AG09319 (cell line): ENCODE results near the gene ZNF2.

Experiments
- DNase-seq: peaks from one replicate; pipeline ENCODE4 v3.0.0-alpha.2; 2010; ENCODE audit warnings: low read depth; ENCODE audit errors: extremely low read depth
- TF ChIP-seq, protein P1 (sequence below): IDR thresholded peaks from 2 replicates; pipeline ENCODE4 v1.5.1; 2011; ENCODE audit warnings: low read depth, mild to moderate bottlenecking, inconsistent platforms, low read length, moderate library complexity

ZNF2 gene

DNA sequence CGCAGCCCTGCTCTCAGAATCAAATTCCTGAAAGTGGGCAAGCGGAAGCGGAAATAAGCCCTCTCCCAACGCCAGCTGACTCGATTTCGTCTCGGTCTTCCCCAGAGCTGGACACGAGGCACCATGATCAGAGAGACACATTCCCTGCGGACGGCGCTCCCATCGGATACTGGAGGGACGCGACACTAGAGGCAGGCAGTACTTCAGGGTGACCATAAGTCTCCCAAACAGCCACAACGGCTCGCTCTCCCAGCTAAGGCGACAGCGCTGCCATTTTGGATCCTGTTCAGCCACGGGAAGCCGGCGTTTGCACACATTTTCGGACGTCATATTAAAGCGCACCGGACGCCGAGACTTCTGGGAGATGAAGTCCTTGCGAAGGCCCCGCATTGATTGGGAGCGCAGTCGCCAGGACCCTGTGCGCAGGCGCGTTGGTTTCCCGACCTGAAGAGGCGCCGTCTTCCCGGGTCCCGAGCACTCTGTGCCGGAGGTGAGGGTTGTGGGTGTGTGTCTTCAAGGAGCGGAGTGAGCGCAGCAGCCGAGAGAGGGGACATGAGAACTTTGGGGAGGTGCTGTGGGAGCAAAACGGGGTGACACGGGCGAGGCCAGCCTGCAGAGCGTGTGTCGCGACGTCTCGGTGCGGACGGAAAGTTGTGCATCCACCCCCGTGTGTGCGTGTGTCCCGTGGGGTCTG, at the start of gene ZNF2:
TSS of gene ZNF2 (plus strand) at position 439 of the 694 bp plus-strand sequence. CDS start 10,418 bp downstream, outside the sequence.
- TF ChIP-seq, protein P1, sequence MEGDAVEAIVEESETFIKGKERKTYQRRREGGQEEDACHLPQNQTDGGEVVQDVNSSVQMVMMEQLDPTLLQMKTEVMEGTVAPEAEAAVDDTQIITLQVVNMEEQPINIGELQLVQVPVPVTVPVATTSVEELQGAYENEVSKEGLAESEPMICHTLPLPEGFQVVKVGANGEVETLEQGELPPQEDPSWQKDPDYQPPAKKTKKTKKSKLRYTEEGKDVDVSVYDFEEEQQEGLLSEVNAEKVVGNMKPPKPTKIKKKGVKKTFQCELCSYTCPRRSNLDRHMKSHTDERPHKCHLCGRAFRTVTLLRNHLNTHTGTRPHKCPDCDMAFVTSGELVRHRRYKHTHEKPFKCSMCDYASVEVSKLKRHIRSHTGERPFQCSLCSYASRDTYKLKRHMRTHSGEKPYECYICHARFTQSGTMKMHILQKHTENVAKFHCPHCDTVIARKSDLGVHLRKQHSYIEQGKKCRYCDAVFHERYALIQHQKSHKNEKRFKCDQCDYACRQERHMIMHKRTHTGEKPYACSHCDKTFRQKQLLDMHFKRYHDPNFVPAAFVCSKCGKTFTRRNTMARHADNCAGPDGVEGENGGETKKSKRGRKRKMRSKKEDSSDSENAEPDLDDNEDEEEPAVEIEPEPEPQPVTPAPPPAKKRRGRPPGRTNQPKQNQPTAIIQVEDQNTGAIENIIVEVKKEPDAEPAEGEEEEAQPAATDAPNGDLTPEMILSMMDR: no peak; the same call in 1 of the 2 replicates
- peak; percentile 93 for DNase-seq

DNA sequence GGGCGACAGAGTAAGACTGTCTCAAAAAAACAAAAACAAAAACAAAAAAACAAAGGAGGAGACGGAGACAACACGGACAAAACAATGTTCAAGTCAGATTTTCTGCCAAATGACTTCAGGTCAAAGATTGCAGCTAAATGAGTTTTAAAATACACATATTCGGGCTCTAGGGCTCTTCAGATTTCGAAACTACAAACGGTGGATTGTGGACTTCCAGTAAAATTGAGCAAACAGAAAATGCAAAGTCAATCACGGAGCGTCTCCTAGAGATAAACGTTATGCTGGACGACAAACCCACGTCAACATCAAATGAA, 44.6 kb upstream of the ZNF2 start:
- no peak for DNase-seq
- TF ChIP-seq, protein P1: no peak

DNA sequence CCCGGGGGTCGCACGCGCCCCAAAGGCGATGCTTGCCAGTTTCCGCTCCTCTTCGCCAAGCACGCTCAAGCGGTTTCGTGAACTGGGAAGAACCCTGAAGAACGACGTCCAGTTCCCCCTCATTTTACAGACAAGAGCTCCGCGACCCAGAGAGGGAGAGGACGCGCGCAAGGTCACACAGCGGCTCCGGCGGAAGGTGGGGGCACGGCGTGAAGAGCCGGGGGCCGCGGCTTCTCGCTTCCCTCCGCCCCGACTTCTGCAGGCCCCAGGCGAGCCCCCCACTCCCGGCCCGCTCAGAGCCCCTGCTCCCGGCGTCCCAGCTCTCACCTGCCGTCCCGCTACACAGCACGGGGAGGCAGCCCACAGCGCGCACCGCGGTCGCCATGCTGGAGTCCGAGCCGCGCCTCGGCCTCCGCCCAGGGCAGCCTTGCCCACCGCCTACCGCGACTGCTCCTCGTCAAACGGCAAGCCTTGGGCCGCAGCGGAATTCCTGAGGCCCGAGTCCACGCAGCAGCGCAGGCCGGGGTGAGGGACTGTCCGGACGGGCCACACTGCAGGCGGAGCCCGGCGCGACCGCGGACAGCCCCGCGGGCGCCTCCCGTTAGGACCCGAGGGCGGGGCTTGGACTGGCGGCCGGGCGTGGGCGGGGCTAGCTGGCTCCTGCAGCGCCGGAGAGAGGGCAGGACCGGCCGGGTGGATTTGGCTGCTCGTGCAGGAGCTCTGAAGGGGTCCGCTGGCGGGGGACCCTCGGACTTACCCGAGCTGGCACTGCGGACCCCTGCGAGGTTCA, 44.0 kb upstream of the ZNF2 start, which contains the start of gene MRPS5:
TSS of gene MRPS5 (minus strand) at position 402 of the 790 bp plus-strand sequence. CDS start at position 385, 17 bp downstream.
- peak; percentile 23 for DNase-seq
- TF ChIP-seq, protein P1: no peak

DNA sequence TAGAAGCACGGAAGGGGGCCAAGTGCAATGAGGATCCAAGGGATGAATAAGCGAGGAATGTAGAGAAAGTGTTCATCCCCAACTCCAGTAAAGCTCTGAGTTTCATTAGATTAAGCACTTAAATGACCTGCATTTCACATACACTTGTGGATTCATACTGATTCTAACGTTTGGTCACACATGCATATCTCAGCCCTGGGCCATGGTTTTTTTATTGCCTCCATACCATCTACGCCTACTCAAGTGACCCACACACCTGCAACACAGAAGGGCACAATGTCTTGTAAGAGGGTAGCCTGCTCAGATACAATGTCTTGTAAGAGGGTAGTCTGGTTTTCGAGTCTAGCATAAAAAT, 43.4 kb upstream of the ZNF2 start:
- TF ChIP-seq, protein P1: no peak
- no peak for DNase-seq

DNA sequence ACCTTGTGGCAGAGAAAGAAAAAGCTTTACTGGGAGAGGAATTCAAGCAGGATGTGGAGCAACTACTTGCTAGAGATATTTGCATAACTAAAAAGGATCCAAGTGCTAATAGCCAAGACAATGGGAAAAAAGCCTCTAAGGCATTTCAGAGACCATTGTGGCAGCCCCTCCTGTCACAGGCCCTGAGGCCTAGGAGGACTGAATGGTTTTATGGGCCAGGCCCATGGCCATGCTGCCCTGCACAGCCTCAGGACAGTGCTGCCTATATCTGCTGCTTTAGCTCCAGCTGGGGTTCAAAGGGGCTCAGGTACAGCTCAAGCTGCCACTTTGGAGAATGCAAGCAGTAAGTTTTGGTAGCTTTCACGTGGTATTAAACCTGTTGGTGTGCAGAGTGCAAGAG, 26.9 kb upstream of the ZNF2 start:
- TF ChIP-seq, protein P1: no peak
- no peak for DNase-seq

DNA sequence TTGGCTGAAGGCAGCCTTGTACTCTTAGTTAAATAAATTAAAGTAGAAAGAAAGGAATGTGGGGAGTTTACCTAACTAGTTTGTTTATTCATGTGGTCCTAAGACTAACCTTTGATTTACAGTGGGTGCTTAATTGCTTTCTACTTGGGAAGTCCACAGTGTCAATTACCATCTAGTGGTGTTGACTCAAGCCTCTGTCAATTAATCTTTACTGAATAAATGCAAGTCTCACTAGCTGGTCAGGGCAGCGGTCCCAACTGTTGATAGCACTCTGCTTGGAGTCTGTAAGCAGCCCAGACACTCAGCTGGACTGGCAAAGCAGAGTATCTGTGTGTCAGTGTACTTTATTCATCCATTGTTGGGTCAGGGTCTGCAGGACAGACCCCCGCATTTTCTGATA, 21.8 kb upstream of the ZNF2 start:
- TF ChIP-seq, protein P1: no peak
- no peak for DNase-seq

DNA sequence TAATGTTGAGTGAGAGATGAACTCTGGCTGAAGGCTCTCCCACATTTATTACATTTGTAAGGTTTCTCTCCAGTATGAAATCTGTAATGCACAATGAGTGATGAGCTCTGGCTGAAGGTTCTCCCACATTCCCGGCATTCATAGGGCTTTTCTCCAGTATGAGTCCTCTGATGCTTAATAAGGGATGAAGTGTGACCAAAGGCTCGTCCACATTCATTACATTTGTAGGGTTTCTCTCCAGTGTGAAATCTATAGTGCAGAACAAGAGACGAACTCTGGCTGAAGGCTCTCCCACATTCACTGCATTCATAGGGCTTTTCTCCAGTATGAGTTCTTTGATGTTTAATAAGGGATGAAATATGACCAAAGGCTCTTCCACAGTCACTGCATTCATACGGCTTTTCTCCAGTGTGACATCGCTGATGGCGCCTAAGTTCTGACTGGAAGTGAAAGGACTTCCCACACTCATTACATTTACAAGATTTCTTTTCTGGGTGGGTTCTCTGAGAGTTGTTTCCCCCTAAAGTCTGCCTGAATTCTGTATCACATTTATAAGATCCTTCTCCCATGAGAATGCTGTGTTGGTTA, 16.1 kb upstream of the ZNF2 start:
- DNase-seq: no peak
- TF ChIP-seq, protein P1: no peak
